Stimulated activated CD4-positive, alpha-beta T cell treated with anti-CD3 and anti-CD28 coated beads, Interleukin-15, amount 100 ng/mL, for 1 hour (primary cell): ENCODE measurements around the gene CELSR2.

ENCODE experiments used
- DNase-seq, 2 donors: peaks; one replicate each; pipeline ENCODE4 v3.0.0-alpha.2; 2020; ENCODE audit warnings: low read depth in 1 of 2, low spot score in 1 of 2

CELSR2 gene

DNA sequence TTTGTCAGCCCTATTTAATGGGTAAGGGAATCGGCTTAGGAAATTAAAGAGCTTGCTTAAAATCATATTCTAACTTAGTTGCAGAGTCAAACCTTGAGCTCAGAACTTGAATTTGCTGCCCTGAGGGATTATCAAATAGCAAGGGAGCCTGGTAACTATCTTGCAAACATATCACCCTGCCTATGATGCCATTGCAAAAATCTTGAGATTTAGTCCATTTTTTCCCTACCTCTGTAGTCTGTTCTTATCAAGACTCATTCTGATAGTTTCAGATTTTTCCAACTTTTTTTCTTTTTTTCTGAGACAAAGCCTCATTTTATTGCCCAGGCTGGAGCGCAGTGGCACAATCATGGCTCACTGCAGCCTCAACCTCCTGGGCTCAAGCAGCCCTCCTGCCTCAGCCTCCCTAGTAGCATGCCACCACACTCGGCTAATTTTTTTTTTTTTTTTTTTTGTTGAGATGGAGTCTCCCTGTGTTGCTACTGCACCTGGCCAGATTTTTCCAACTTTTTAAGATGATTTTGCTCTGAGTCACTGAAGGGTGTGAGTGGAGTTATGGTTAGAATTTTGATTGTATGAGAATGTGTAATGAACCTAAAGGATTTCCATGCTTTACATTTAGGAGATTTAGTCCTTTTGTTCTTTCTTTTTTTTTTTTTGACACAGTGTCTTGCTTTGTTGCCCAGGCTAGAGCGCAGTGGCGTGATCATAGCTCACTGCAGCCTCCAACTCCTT is 23.5 kb upstream of the CELSR2 start:
- DNase-seq = no peak

DNA sequence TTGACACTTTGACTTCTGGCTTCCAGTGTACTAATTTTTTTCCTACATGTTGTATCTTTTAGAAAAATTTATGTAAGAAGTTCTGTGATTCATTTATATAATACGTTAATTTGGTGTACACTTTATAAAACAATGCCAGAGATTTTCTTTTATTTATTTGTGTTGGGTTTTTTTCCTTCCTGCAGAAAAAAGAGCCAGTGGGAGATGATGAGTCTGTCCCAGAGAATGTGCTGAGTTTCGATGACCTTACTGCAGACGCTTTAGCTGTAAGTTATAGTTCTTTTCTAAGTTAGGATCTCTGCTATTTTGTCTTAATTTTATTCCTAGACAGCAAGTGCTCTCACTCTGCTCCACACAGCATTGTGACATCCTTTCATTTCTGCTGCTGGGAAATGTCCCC is 21.2 kb upstream of the CELSR2 start:
- DNase-seq = no peak

DNA sequence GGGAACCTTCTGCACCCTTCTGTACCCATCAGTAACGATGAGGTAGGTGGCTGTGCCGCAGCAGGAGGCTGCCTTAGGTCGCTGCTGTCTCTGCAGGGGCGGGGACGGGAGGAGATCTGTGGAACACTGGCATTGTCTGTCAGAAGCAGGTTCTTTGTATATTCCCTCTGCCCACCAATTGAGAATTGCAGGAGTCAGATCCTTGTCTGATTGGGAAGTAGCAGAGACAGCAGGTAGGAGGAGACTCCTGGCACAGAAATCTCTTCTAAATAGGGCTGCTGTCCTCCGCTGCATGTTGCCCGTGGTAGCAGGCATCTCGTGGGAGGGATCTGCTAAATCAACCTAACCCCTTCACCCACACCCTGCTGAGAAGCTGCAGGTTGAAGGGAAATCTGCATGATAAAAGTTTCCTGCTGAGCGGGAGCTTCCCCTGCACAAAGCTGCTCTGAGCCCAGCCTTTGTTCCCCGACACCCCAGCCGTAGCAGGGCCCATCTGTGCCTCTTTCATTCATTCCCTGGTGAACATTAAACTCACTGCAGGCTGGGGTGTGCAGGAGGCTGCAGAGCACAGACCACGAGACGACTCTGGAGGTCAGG is 19.7 kb upstream of the CELSR2 start:
- no peak for DNase-seq

DNA sequence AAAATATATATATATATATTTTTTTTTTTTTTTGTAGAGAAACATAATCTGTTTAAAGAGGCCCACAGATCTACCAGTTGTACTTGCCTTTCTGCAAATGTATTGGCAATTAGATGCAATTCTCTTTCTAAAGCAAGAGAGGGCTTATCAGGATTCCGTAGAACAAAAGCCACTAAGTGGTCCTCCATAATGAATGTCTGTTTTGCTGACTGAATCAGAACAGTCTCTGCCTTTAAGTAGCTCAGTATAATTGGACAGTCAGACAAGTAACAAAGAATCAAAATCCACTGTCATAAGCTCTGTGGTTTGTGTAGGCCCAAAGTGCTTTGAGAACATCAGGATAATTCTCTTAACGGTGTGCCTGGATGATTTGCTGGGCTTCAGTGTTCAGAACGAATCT is 18.3 kb upstream of the CELSR2 start:
- no peak for DNase-seq

DNA sequence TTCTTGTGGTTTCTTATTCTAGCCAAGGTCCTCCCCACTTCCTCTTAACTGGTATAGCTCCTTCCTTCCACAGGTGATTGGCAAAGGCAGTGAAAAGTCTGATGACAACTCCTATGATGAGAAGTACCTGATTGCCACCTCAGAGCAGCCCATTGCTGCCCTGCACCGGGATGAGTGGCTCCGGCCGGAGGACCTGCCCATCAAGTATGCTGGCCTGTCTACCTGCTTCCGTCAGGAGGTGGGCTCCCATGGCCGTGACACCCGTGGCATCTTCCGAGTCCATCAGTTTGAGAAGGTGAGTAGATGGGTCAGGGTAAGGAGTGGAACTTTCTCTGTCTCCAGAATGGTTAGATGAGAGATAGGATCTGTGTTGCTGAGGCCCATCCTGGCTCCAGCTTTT is 14.2 kb upstream of the CELSR2 start:
- no peak for DNase-seq

DNA sequence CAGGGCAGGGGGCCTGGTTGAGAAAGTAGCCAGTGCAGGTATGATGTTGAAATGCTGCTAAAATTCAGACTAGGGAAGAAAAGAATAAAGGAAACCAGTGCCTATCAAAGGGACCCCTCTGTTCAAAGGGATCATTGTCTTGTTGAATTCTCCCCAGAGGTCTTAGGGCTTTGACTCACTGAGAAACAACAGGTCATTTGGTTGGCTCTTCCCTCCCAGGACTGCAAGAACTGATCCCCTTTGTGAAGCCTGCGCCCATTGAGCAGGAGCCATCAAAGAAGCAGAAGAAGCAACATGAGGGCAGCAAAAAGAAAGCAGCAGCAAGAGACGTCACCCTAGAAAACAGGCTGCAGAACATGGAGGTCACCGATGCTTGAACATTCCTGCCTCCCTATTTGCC is 11.8 kb upstream of the CELSR2 start:
- DNase-seq = no peak

DNA sequence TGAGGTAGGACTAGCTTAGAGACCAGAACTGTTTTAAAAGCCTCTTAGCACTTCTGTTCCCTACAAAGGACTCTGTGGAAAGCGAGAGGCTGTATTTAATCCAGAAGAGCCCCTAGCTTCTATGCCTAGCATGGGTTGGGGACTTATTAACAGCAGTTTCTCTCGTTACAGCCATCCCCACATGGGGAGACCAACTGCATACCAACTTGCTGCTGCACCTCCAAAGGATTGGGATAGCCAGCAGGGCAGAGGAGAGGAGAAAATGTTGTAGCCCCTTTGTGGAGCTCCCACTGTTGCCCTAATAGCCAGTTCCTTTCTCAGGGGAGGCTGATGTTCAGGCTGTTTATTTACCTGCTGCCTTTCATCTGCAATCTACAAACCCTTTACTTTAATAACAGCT is 11.0 kb upstream of the CELSR2 start:
- DNase-seq = no peak

DNA sequence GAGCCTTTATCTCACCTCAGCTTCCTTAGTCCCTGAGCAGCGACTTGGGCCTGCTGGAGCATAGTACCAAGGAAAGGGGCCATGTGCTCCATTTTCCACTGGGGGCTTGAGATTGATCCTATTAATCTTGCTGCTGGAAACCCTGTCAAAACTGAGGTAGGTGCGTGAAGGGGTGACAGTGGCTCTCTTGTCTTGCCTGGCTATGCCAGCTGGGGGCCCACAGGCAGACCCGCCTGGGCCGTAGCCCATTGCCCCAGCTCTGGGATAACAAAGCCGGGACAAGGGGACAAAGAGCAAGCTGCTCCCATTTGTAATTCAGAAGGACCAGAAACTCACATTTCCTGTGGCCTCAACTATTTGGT is 10.3 kb upstream of the CELSR2 start:
- no peak for DNase-seq

DNA sequence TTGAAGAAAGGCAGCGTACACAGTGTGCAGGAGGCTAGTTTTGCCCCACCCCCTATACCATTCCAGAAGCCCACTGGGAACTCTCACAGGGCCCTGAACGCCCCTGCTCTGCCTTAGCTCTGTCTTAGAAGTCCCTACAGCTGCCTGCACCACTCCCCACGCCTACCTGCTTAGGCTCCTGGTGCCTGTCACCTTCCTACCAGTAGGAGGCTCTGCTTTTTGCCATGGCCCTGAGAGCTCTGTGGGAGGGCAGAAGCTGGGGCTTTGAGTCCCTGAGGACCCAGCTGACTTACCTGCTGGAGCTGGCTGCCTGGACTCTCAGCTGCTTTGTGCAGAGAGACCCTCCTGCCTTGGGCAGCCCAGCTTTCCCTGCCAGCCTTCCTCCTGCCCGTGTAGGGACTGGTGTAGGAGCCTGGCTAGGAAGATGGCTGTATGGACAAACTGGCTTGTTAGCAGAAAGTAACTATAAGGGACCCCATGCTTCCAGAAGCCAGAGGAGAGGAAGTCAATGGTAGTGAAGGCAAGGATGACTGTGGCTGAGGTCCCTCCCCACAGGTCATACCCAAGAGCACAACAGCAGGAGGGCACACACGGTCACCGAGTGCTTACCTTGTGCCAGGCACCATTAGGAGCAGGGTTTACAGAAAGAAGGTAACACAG is 9.8 kb upstream of the CELSR2 start:
- no peak for DNase-seq

DNA sequence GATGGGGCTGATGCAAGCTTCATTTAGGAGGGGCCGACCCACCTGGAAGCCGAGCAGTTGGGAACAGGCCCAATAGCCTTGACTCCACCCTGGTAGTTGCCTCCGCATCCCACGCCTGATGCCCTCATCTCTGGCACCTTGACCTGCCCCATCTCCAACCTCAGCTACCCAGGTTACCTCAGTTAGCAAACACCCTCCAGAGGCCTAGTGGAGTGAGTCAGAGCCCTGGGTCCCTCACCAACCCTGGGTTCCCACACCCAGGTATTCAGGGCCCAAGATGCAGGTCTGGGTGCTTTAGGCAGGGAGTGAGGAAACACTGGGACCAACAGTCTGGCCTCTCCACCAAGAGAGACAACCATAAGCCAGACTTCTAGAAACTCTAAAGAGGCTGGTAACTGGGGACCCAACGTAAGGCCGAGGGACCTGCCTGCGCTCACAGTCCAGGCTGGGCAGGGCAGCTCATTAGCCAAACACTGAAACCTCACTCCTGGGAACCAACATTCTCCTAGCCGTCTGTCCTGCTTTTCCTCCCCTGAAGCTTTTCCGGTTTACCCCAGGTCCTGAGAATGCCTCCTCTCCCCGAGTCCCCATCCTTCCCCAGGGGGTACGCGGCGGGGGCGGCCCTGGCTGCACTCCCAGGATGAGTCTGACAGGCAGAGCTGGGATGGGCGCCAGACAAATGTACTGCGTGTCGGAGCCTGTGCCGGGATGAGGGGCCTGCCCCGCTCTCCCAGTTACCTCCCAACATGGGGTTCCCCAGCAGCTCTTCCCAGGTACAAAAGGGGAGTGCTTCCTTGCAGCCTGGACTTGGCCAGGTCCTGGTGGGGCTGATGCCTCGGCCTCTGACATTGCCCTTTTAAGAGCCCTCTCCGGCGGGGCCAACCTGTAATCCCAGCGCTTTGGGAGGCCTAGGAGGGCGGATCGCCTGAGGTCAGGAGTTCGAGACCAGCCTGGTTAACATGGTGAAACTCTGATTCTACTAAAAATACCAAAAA is 8.9 kb upstream of the CELSR2 start:
- no peak for DNase-seq

DNA sequence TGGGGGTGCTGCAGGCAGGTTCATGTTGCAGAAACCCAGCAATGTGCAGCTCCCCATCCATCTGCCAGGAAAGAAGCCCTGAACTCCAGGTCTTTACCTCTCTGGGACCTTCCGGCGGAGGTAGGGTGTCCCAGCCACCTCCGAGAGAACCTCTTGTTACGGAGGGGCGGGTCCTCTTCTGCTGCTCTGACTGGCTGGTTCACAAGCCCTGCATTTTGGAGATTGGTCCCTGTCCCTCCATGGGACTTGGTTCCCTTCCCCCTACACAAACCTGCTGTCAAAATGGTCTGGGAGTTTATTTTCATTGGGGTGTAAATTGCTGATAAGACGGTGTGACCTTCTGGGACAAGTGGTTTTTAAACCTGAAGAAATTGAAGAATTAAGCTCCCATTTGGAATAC is 8.0 kb upstream of the CELSR2 start:
- DNase-seq = no peak

DNA sequence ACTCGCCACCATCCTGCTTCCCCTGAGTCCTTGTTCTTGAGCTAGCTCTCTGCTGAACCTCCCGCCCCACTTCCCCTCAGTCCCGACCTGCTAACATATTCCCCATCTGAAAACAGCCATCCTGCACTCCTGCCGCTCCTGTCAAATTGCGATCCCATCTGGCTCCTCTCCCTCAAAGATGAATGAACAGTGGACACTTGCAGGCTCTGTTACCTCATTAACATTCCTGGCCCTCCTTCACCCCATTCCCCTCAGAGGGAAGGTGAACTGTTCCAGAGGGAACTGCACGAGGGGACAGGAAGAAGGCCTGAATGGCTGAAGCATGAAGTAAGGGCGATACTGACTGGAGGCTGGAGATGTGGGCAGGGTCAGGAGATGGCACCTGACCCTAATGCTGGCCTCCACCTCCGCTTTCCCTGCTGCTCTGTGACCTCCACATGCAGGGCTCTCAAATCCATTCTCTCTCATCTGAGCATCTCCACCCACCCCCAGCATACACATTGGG is 7.4 kb upstream of the CELSR2 start:
- no peak for DNase-seq

DNA sequence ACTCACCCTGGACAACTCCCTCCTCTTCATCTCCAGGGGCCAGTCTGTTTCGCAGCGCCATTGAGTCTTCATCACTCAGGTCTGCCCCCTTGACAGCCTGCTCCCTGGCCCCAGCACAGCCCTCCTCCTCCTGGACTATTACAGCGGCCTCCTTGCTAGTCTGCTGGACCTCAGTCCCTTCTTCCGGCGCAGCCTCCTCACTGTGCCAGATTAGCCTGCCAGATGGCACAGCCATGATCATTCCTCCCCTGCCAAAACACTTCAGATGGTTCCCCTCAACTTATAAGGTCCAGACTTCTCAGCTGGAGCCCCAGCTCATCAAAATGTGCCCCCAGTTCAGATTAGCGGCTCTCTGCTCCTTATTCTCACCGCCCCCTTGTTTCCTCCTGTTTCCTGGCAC is 7.0 kb upstream of the CELSR2 start:
- no peak for DNase-seq

DNA sequence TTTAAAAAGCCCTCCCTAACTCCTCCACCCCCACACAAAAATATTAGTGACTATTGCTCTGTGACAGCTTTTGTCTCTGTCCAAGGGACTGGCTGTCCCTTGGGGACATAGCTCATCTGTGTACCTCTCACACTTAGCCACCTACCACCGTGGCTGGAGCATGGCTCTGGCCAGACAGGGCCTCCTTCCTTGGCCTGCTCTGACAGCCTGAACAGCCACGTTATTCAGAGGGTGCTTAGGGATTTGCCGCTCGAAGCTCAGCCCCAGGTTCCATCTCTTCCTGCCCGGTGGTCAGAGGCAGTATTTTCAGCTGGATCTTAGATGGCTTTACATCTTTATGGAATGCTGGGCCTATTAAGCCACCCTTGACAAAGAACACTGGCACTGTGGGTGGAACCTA is 6.1 kb upstream of the CELSR2 start:
- no peak for DNase-seq

DNA sequence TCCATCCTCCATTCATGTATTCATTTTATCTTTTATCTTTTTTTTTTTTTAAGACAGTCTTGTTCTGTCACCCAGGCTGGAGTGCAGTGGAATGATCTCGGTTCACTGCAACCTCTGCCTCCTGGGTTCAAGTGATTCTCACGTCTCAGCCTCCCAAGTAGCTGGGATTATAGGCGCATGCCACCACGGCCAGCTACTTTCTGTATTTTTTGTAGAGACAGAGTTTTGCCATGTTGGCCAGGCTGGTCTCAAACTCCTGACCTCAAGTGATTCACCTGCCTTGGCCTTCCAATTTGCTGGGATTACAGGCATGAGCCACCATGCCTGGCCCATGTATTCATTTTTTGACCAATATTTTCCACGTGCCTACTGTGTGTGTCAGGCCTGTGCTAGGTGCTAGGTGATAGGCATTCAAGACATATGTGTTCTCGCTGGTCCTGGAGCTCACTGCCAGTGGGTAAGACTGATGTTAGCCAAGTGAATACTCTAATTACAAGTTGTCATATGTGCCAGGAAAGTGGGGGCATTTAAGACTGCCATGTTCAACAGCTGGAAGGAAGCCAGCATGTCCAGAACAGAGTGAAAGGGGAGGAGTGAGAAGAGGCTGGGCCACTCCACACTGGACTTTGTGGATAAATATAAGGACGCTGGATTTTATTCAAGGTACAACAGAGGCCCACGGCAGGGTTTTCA is 5.3 kb upstream of the CELSR2 start:
- DNase-seq = no peak

DNA sequence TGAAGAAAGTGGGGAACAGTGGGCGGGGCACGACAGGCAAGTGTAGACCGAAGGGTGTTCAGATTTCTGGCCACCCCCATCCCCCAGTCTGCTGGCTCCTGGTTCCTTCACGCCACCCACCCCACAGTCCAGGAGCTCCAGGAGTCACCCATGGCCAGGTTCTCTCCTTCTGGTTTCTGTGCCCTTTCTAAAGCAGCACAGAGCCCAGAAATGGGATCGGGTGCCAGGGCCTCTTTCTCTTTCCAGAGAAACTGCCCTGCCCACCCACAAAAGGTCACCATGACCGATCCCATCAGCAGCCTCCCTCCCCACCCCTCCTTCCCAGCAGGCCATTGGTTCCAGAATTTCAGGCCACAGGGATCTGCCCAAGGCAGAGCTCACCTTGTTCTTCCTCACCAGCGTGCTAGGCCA is 3.2 kb upstream of the CELSR2 start:
- no peak for DNase-seq

DNA sequence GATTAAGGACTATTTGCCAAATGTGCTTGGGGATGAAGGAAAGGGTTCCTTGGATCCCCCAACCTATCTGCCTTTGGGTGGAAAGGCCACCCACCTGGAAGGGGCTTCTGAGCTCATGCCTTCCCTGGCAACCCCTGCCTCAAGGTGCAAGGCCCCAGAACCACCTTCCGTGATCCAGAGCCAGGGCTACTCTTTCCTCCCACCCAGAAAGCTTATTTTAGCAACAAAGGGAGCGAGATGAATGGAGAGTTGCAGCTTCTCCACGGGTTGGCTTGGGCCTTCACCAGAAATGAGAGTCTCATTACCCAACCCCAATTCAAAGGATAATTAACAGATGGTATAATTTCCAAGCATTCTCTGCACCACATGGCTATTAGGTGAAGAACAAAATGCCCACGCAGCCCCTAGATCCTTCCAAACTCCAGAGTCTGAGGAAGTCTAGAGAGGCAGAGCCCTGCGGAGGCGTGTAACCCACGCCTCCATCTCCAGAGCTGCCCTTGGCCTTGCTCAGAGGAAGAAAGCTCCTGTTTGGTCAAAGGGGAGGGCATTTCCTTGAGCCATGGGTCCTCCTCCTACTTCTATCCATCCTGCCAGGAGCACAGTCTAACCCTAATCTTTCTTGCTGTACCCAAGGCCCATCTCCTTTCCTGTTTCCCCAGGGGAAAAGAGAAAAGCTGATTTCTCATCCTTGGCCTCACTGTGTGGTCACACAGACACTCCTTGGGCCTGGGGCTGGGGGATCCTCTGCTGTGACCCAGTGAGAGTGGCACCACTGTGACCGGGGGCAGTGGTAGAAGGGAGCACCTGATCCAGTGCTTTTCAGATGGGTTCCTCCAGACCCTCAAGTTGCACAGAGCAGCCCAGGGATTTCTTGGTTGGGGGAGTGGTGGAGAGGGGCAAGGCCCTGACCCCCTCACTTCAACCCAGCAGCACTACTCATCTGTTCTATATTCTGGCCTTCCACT is 1.7 kb upstream of the CELSR2 start:
- no peak for DNase-seq

DNA sequence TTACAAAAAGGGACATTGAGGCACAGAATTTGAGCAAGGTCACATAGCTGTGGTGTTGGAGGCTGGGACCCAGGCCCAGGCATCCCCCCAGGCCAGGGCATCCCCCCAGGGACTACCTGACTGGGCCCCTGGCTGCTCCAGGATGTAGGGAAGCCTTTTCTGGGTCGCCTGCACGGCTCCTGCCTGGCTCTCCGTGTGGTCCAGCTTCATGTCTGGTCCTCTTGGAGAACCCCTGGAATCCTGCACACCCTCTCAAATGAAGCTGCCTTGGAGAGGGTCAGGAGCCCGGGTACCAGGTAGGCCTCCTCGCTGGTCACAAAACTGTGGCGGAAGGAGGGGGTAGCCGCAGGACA is 919 bp upstream of the CELSR2 start:
- DNase-seq = no peak

DNA sequence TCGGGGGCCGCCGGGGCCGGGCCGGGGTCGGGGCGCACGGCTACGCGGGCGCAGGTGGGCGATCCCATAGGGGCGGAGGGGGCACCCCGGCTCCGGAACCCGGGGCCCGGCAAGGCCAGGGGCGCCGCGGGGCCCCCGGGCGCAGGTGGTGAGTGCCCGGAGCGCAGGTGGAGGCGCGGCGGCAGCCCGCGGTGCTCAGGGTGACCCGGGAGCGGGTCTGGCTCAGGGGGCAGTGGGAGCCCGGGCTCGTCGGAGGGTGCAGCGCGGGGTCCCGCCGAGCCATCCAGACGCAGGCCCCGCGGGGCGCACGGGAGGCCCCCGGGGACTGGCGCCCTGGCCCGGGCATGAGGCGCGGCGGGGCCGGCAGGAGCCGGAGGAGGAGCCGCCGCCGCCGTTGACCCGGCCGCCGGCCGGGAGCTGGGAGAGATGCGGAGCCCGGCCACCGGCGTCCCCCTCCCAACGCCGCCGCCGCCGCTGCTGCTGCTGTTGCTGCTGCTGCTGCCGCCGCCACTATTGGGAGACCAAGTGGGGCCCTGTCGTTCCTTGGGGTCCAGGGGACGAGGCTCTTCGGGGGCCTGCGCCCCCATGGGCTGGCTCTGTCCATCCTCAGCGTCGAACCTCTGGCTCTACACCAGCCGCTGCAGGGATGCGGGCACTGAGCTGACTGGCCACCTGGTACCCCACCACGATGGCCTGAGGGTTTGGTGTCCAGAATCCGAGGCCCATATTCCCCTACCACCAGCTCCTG is 489 bp downstream of the CELSR2 start:
- no peak for DNase-seq
